Astrocyte (in vitro differentiated cells and primary cell): ENCODE results near the gene ZNF3. TPM values are rescaled to one million over a fixed set of nuclear protein-coding genes. Genes with fewer than 3 reads are reported as not detected.

Experiments used
- DNase-seq: peaks from one replicate; pipeline ENCODE4 v3.0.0-alpha.2; 2010; ENCODE audit warnings: low read depth
- FAIRE-seq: peaks from 2 replicates; lab custom pipeline; 2011; peaks lifted over from hg19 to GRCh38; lab: Jason Lieb, UNC
- H2AFZ ChIP-seq: 2 replicates; pipeline ENCODE4 v1.6.0; 2012; ENCODE audit warnings: low read depth, low read length, inconsistent platforms
- H3K27ac ChIP-seq: 2 replicates; pipeline ENCODE4 v1.5.1; 2011; ENCODE audit warnings: low read depth, low read length, inconsistent platforms
- H3K27me3 ChIP-seq: 2 replicates; pipeline ENCODE4 v1.6.0; 2011; ENCODE audit warnings: low read length, inconsistent platforms; ENCODE audit not compliant: insufficient read depth
- H3K36me3 ChIP-seq: 2 replicates; pipeline ENCODE4 v1.5.1; 2011; ENCODE audit warnings: low read length, inconsistent platforms; ENCODE audit not compliant: insufficient read depth
- H3K4me1 ChIP-seq: 2 replicates; pipeline ENCODE4 v1.5.1; 2011; ENCODE audit warnings: low read length, inconsistent platforms; ENCODE audit not compliant: insufficient read depth
- H3K4me2 ChIP-seq: 2 replicates; pipeline ENCODE4 v1.6.0; 2012; ENCODE audit warnings: low read length, inconsistent platforms
- H3K4me3 ChIP-seq: 2 replicates; pipeline ENCODE4 v1.5.1; 2011; ENCODE audit warnings: low read depth, mild to moderate bottlenecking, low read length, inconsistent platforms; ENCODE audit not compliant: insufficient read depth
- H3K79me2 ChIP-seq: 2 replicates; pipeline ENCODE4 v1.6.0; 2012; ENCODE audit warnings: mild to moderate bottlenecking, low read length, inconsistent platforms; ENCODE audit not compliant: insufficient read depth
- H3K9ac ChIP-seq: 2 replicates; pipeline ENCODE4 v1.6.0; 2012; ENCODE audit warnings: mild to moderate bottlenecking, low read length, inconsistent platforms
- H3K9me3 ChIP-seq: 2 replicates; pipeline ENCODE4 v1.5.1; 2012; ENCODE audit warnings: low read depth, mild to moderate bottlenecking, low read length, inconsistent platforms; ENCODE audit not compliant: insufficient read depth
- H4K20me1 ChIP-seq: 2 replicates; pipeline ENCODE4 v1.6.0; 2012; ENCODE audit warnings: low read length, inconsistent platforms; ENCODE audit not compliant: insufficient read depth
- H3K27ac Mint-ChIP-seq: one replicate; pipeline ENCODE4 v1.8.0; 2021; ENCODE audit warnings: mild to moderate bottlenecking, mixed read lengths; ENCODE audit not compliant: unreplicated experiment
- H3K27me3 Mint-ChIP-seq: one replicate; pipeline ENCODE4 v1.8.0; 2021; ENCODE audit warnings: low read depth, mixed read lengths; ENCODE audit not compliant: unreplicated experiment
- H3K36me3 Mint-ChIP-seq: one replicate; pipeline ENCODE4 v1.8.0; 2021; ENCODE audit warnings: low read depth, mixed read lengths; ENCODE audit not compliant: unreplicated experiment
- H3K4me1 Mint-ChIP-seq: one replicate; pipeline ENCODE4 v1.8.0; 2021; ENCODE audit warnings: low read depth, mixed read lengths; ENCODE audit not compliant: unreplicated experiment
- H3K4me3 Mint-ChIP-seq: one replicate; pipeline ENCODE4 v1.8.0; 2021; ENCODE audit warnings: mild to moderate bottlenecking, moderate library complexity, mixed read lengths; ENCODE audit not compliant: unreplicated experiment
- H3K9me3 Mint-ChIP-seq: one replicate; pipeline ENCODE4 v1.8.0; 2021; ENCODE audit warnings: mild to moderate bottlenecking, mixed read lengths; ENCODE audit not compliant: unreplicated experiment
- CTCF ChIP-seq: IDR thresholded peaks from 2 replicates; pipeline ENCODE4 v1.5.1; 2011; ENCODE audit warnings: low read depth, mild to moderate bottlenecking, inconsistent platforms, low read length, moderate library complexity; ENCODE audit not compliant: insufficient read depth
- EZH2 ChIP-seq: IDR thresholded peaks from 2 replicates; pipeline ENCODE4 v1.6.1; 2012; ENCODE audit warnings: mild to moderate bottlenecking, low read length, inconsistent platforms; ENCODE audit not compliant: insufficient read depth
- total RNA-seq: library from RNA; stranded (reverse); gene quantifications from 2 replicates; pipeline ENCODE4 v1.2.1, GENCODE V29; 2021

Gene ZNF3
- total RNA-seq, 1 donor from 2014 or later = 24.0 TPM

GRCh38 chr7:100095289-100095688 is 13.8 kb upstream of the ZNF3 start:
- H3K27ac ChIP-seq = no peak overlapping the region
- no peak overlapping the region for H3K4me3 ChIP-seq
- no peaks in the 10 kb centered on the region for H3K9me3 ChIP-seq
- no peak overlapping the region for H3K27ac Mint-ChIP-seq
- H3K4me2 ChIP-seq = no peak overlapping the region
- H3K27me3 Mint-ChIP-seq = no peaks in the 10 kb centered on the region
- H2AFZ ChIP-seq = no peak overlapping the region
- FAIRE-seq = no peak
- TF ChIP-seq EZH2 (no peak), CTCF (no peak)
- peaks cover 83% of the 10 kb centered on the region for H3K36me3 ChIP-seq
- H3K36me3 Mint-ChIP-seq = peaks cover 45% of the 10 kb centered on the region
- H3K4me1 ChIP-seq = peaks cover 41% of the 10 kb centered on the region
- peaks cover 89% of the 10 kb centered on the region for H3K79me2 ChIP-seq
- no peak for DNase-seq
- no peaks in the 10 kb centered on the region for H3K9me3 Mint-ChIP-seq
- no peak overlapping the region for H3K9ac ChIP-seq
- no peaks in the 10 kb centered on the region for H3K27me3 ChIP-seq
- H3K4me3 Mint-ChIP-seq = peak overlapping the region; percentile 15
- H4K20me1 ChIP-seq = peaks cover 67% of the 10 kb centered on the region
- peaks cover 18% of the 10 kb centered on the region for H3K4me1 Mint-ChIP-seq

- Histone ChIP-seq H3K9me3 (no peaks in the 10 kb centered on the region), H3K79me2 (peaks cover 86% of the 10 kb centered on the region), H4K20me1 (peaks cover 59% of the 10 kb centered on the region), H2AFZ (no peak overlapping the region), H3K4me3 (no peak overlapping the region), H3K27me3 (no peaks in the 10 kb centered on the region), H3K4me2 (no peak overlapping the region), H3K36me3 (peaks cover 79% of the 10 kb centered on the region), H3K9ac (peak overlapping the region; percentile 8), H3K27ac (no peak overlapping the region), H3K4me1 (peaks cover 43% of the 10 kb centered on the region)
- DNase-seq (no peak), FAIRE-seq (no peak)
- H3K27ac Mint-ChIP-seq = peak overlapping the region; percentile 75
- peaks cover 14% of the 10 kb centered on the region for H3K4me1 Mint-ChIP-seq
- no peaks in the 10 kb centered on the region for H3K27me3 Mint-ChIP-seq
- no peak for TF ChIP-seq EZH2
- no peak for TF ChIP-seq CTCF
- peaks cover 42% of the 10 kb centered on the region for H3K36me3 Mint-ChIP-seq
- no peaks in the 10 kb centered on the region for H3K9me3 Mint-ChIP-seq
- no peak overlapping the region for H3K4me3 Mint-ChIP-seq
Observed at GRCh38 chr7:100093925-100094486, 12.5 kb upstream of the ZNF3 start.

GRCh38 chr7:100093498-100093897 is 12.0 kb upstream of the ZNF3 start:
- H3K36me3 Mint-ChIP-seq = peaks cover 41% of the 10 kb centered on the region
- H3K4me2 ChIP-seq = no peak overlapping the region
- no peak overlapping the region for H3K4me3 ChIP-seq
- peaks cover 73% of the 10 kb centered on the region for H3K36me3 ChIP-seq
- H3K9ac ChIP-seq = peak overlapping the region; percentile 8
- FAIRE-seq (no peak), DNase-seq (no peak)
- TF ChIP-seq CTCF = no peak
- TF ChIP-seq EZH2 = no peak
- H4K20me1 ChIP-seq = peaks cover 54% of the 10 kb centered on the region
- H3K4me1 ChIP-seq = peaks cover 40% of the 10 kb centered on the region
- no peaks in the 10 kb centered on the region for H3K9me3 ChIP-seq
- H3K9me3 Mint-ChIP-seq = no peaks in the 10 kb centered on the region
- H3K27me3 ChIP-seq = no peaks in the 10 kb centered on the region
- no peaks in the 10 kb centered on the region for H3K27me3 Mint-ChIP-seq
- peaks cover 9% of the 10 kb centered on the region for H3K4me1 Mint-ChIP-seq
- H3K27ac Mint-ChIP-seq = peak overlapping the region; percentile 75
- no peak overlapping the region for H3K27ac ChIP-seq
- H2AFZ ChIP-seq = no peak overlapping the region
- H3K79me2 ChIP-seq = peaks cover 86% of the 10 kb centered on the region
- no peak overlapping the region for H3K4me3 Mint-ChIP-seq
